ENCODE results near the gene ZDHHC13.

GRCh38 chr11:19087658-19088057 is 29.3 kb upstream of the ZDHHC13 start:
- TF ChIP-seq ZBTB33 (IDR thresholded peaks at IDR 0.05; ENCODE audit: extremely low read depth, insufficient replicate concordance, low read length) (no peak), POLR2A (IDR thresholded peaks at IDR 0.05; ENCODE audit: borderline replicate concordance, extremely low read depth, insufficient read depth, insufficient read length) (no peak), REST (IDR thresholded peaks at IDR 0.05; ENCODE audit: low read depth) (no peak), CTCF (IDR thresholded peaks at IDR 0.05 in 2 of 3, conservative IDR thresholded peaks at IDR 0.05 in 1 of 3; ENCODE audit: borderline replicate concordance in 1 of 3, insufficient read depth in 1 of 3, low read depth in 2 of 3, low read length in 2 of 3) (no peak), EZH2 (IDR thresholded peaks at IDR 0.05) (no peak), EZH2phosphoT487 (IDR thresholded peaks at IDR 0.05; ENCODE audit: borderline replicate concordance) (no peak), ATF3 (IDR thresholded peaks at IDR 0.05) (no peak)

Data from HCT116 (cell line).